IMR-90 (cell line): Measurements from ENCODE around the gene RNF144B. TPM values are rescaled to one million over a fixed set of nuclear protein-coding genes. Genes with fewer than 3 reads are reported as not detected.

ENCODE experiments used
- ATAC-seq: fragments of 200-7000 bp; cut with Tn5 transposase; 2 replicates; pipeline ENCODE4 v1.9.1; 2020; ENCODE audit warnings: low read depth, mild to moderate bottlenecking, moderate library complexity
- BruUV-seq: library from RNA; stranded (reverse); fragments of 400-500 nt; replicated peaks from 2 replicates; lab custom pipeline; 2021; lab: Mats Ljungman, UMichigan
- CTCF ChIA-PET: fragments of 300-600 bp; formaldehyde crosslinking; extraction: SDS; loops from one replicate; lab custom pipeline; 2021; ENCODE audit warnings: antibody characterized with exemption; lab: Yijun Ruan, JAX
- POLR2A ChIA-PET: fragments of 300-600 bp; sonication (Branson Sonifier 250); formaldehyde crosslinking; loops from one replicate; lab custom pipeline; 2022; ENCODE audit warnings: antibody characterized with exemption; ENCODE audit not compliant: unreplicated experiment; lab: Charles Lee
- DNase-seq: peaks from one replicate; pipeline ENCODE4 v3.0.0; 2013
- H2AFZ ChIP-seq: replicated peaks from 2 replicates; pipeline ENCODE3; 2013; ENCODE audit warnings: low read length, mild to moderate bottlenecking; ENCODE audit not compliant: poor library complexity
- H2AK5ac ChIP-seq: 2 replicates; pipeline ENCODE4 v1.6.1; 2013; ENCODE audit warnings: low read depth, low read length, inconsistent platforms
- H2AK9ac ChIP-seq: replicated peaks from 2 replicates; pipeline ENCODE3; 2013; ENCODE audit warnings: mild to moderate bottlenecking, low read depth, low read length, moderate library complexity; ENCODE audit not compliant: poor library complexity
- H2BK120ac ChIP-seq: 2 replicates; pipeline ENCODE4 v1.6.1; 2013; ENCODE audit warnings: low read depth, low read length, inconsistent platforms
- H2BK15ac ChIP-seq: 3 replicates; pipeline ENCODE4 v1.6.1; 2013; ENCODE audit warnings: low read depth, low read length, inconsistent platforms
- H2BK20ac ChIP-seq: 2 replicates; pipeline ENCODE4 v1.6.1; 2013; ENCODE audit warnings: low read depth, mild to moderate bottlenecking, inconsistent platforms, low read length, moderate library complexity
- H2BK5ac ChIP-seq: 2 replicates; pipeline ENCODE4 v1.6.1; 2013; ENCODE audit warnings: mild to moderate bottlenecking, low read depth, low read length, inconsistent platforms; ENCODE audit not compliant: poor library complexity, severe bottlenecking
- H3K14ac ChIP-seq: replicated peaks from 2 replicates; pipeline ENCODE4 v1.6.1; 2013; ENCODE audit warnings: low read depth, low read length, inconsistent platforms
- H3K18ac ChIP-seq: 2 replicates; pipeline ENCODE4 v1.6.1; 2013; ENCODE audit warnings: low read depth, low read length, control low read depth
- H3K23ac ChIP-seq: 2 replicates; pipeline ENCODE4 v1.6.1; 2013; ENCODE audit warnings: low read depth, low read length, inconsistent platforms
- H3K27ac ChIP-seq: 2 replicates; pipeline ENCODE4 v1.5.1; 2013; ENCODE audit warnings: mild to moderate bottlenecking, control low read depth, low read length; ENCODE audit not compliant: insufficient read depth
- H3K27me3 ChIP-seq: 2 replicates; pipeline ENCODE4 v1.6.1; 2013; ENCODE audit warnings: low read length; ENCODE audit not compliant: control insufficient read depth, insufficient read depth
- H3K36me3 ChIP-seq: 2 replicates; pipeline ENCODE4 v1.6.1; 2013; ENCODE audit warnings: low read length, mixed read lengths; ENCODE audit not compliant: control insufficient read depth, insufficient read depth
- H3K4ac ChIP-seq: 2 replicates; pipeline ENCODE4 v1.6.1; 2013; ENCODE audit warnings: low read depth, low read length, inconsistent platforms
- H3K4me1 ChIP-seq: 2 replicates; pipeline ENCODE4 v1.6.1; 2013; ENCODE audit warnings: low read length, mixed read lengths; ENCODE audit not compliant: control insufficient read depth, insufficient read depth
- H3K4me2 ChIP-seq: 2 replicates; pipeline ENCODE4 v1.6.1; 2013; ENCODE audit warnings: low read depth, mild to moderate bottlenecking, control low read depth, low read length, moderate library complexity
- H3K4me3 ChIP-seq: 2 replicates; pipeline ENCODE4 v1.5.1; 2013; ENCODE audit warnings: low read depth, mild to moderate bottlenecking, control low read depth, low read length, moderate library complexity; ENCODE audit not compliant: insufficient read depth
- H3K56ac ChIP-seq: 2 replicates; pipeline ENCODE4 v1.6.1; 2013; ENCODE audit warnings: low read length, inconsistent platforms; ENCODE audit not compliant: insufficient read depth; ENCODE audit errors: extremely low read depth
- H3K79me1 ChIP-seq, 2 experiments: 2 replicates each; pipeline ENCODE4 v1.6.1; 2013; ENCODE audit warnings: low read length in 2 of 2, inconsistent platforms in 1 of 2, low read depth in 1 of 2
- H3K9ac ChIP-seq: 2 replicates; pipeline ENCODE4 v1.6.1; 2013; ENCODE audit warnings: low read depth, low read length, control low read depth
- H3K9me1 ChIP-seq: 2 replicates; pipeline ENCODE4 v1.6.1; 2013; ENCODE audit warnings: low read length, inconsistent platforms; ENCODE audit not compliant: insufficient read depth
- H3K9me3 ChIP-seq: 2 replicates; pipeline ENCODE4 v1.6.1; 2013; ENCODE audit warnings: low read length; ENCODE audit not compliant: control insufficient read depth, insufficient read depth
- H4K20me1 ChIP-seq: 2 replicates; pipeline ENCODE4 v1.6.1; 2013; ENCODE audit warnings: low read length, inconsistent platforms; ENCODE audit not compliant: insufficient read depth
- H4K5ac ChIP-seq: 2 replicates; pipeline ENCODE4 v1.6.1; 2013; ENCODE audit warnings: mild to moderate bottlenecking, low read depth, low read length, control low read depth
- H4K8ac ChIP-seq, 2 experiments: 2 replicates each; pipeline ENCODE4 v1.6.1; 2013; ENCODE audit warnings: low read depth in 2 of 2, low read length in 2 of 2, control low read depth in 1 of 2, inconsistent platforms in 1 of 2
- H4K91ac ChIP-seq: 2 replicates; pipeline ENCODE4 v1.6.1; 2013; ENCODE audit warnings: low read depth, low read length, inconsistent platforms; ENCODE audit not compliant: insufficient read depth
- BHLHE40 ChIP-seq: fragments of 150-350 bp; IDR thresholded peaks from 2 replicates; pipeline ENCODE4 v1.6.1; 2016; ENCODE audit warnings: mild to moderate bottlenecking, low read depth, low read length
- CEBPB ChIP-seq: IDR thresholded peaks from 2 replicates; pipeline ENCODE4 v1.6.1; 2012; ENCODE audit warnings: low read depth, low read length, improper control_type of control experiment
- CHD1 ChIP-seq: IDR thresholded peaks from 2 replicates; pipeline ENCODE4 v1.6.1; 2012; ENCODE audit warnings: low read depth, low read length, improper control_type of control experiment
- FOS ChIP-seq: fragments of 150-350 bp; IDR thresholded peaks from 2 replicates; pipeline ENCODE4 v1.6.1; 2016; ENCODE audit warnings: low read depth, low read length
- MAFK ChIP-seq: IDR thresholded peaks from 2 replicates; pipeline ENCODE4 v1.6.1; 2012; ENCODE audit warnings: low read depth, low read length, improper control_type of control experiment
- MAZ ChIP-seq: IDR thresholded peaks from 2 replicates; pipeline ENCODE4 v1.6.1; 2012; ENCODE audit warnings: low read depth, mild to moderate bottlenecking, low read length, improper control_type of control experiment, moderate library complexity, borderline replicate concordance
- MXI1 ChIP-seq: IDR thresholded peaks from 2 replicates; pipeline ENCODE4 v1.6.1; 2012; ENCODE audit warnings: low read depth, mild to moderate bottlenecking, low read length, moderate library complexity, borderline replicate concordance
- NFE2L2 ChIP-seq: fragments of 150-350 bp; IDR thresholded peaks from 2 replicates; pipeline ENCODE4 v1.6.1; 2016; ENCODE audit warnings: low read depth, mild to moderate bottlenecking, low read length
- POLR2A ChIP-seq: IDR thresholded peaks from 2 replicates; pipeline ENCODE4 v1.6.1; 2012; ENCODE audit warnings: mild to moderate bottlenecking, low read depth, low read length
- RAD21 ChIP-seq: IDR thresholded peaks from 2 replicates; pipeline ENCODE4 v1.6.1; 2012; ENCODE audit warnings: low read length, improper control_type of control experiment
- RCOR1 ChIP-seq: IDR thresholded peaks from 2 replicates; pipeline ENCODE4 v1.6.1; 2012; ENCODE audit warnings: mild to moderate bottlenecking, low read length, improper control_type of control experiment; ENCODE audit not compliant: insufficient replicate concordance
- RFX5 ChIP-seq: IDR thresholded peaks from 2 replicates; pipeline ENCODE4 v1.8.0; 2012; ENCODE audit warnings: low read depth, mild to moderate bottlenecking, low read length, moderate library complexity
- SMC3 ChIP-seq: fragments of 150-350 bp; IDR thresholded peaks from 2 replicates; pipeline ENCODE4 v1.6.1; 2016; ENCODE audit warnings: low read depth, mild to moderate bottlenecking, antibody characterized with exemption, low read length, moderate library complexity
- WGBS, 2 experiments: methylation state at CpG; one replicate each; pipeline versions ENCODE4 v1.1.5 to v1.1.7; 2013; ENCODE audit warnings: missing lambda C conversion rate in 2 of 2; ENCODE audit not compliant: insufficient read length in 1 of 2; ENCODE audit errors: extremely low coverage in 2 of 2; 5-methylcytosine and 5-hydroxymethylcytosine counted together
- dilution Hi-C: fragments of 300-500 bp; cut with HindIII; formaldehyde crosslinking; loops from one replicate; pipeline ENCODE4 v1.14.3; 2018; ENCODE audit warnings: low sequenced_read_pairs; ENCODE audit not compliant: unreplicated experiment
- in situ Hi-C: fragments of 300-500 bp; cut with MboI; formaldehyde crosslinking; loops from 3 replicates; pipeline ENCODE4 v1.14.3; 2019; ENCODE audit warnings: low sequenced_read_pairs, inconsistent platforms, mixed read lengths
- intact Hi-C: fragments of 100-400 bp; cut with micrococcal nuclease; formaldehyde crosslinking; loops from 2 replicates; pipeline ENCODE4 v1.10.0; 2022
- polyA plus RNA-seq, 3 experiments: library from polyadenylated mRNA; depleted of rRNA; stranded (reverse); fragments of >200 nt; gene quantifications; 2 replicates each; pipeline ENCODE4 v1.2.3, GENCODE V29; 2012; ENCODE audit warnings: low replicate concordance in 1 of 3
- total RNA-seq: library from RNA; depleted of rRNA; stranded (reverse); fragments of >200 nt; gene quantifications from 2 replicates; pipeline ENCODE4 v1.2.3, GENCODE V29; 2012
- TF ChIP-seq, protein P1 (sequence below): conservative IDR thresholded peaks from 2 replicates; pipeline ENCODE4 v1.5.1; 2012; ENCODE audit warnings: mild to moderate bottlenecking, low read depth, low read length, improper control_type of control experiment
- TF ChIP-seq, protein P2 (sequence below): fragments of 150-350 bp; IDR thresholded peaks from 2 replicates; pipeline ENCODE4 v1.6.1; 2016; ENCODE audit warnings: low read depth, mild to moderate bottlenecking, low read length, moderate library complexity, borderline replicate concordance
- TF ChIP-seq, protein P3 (sequence below): fragments of 150-350 bp; IDR thresholded peaks from 2 replicates; pipeline ENCODE4 v1.6.1; 2017; ENCODE audit warnings: mild to moderate bottlenecking, antibody characterized with exemption, low read length, low read depth

Gene RNF144B
- total and polyA plus RNA-seq, 2 of the 4 experiments (the other 2 are of a cell fraction): 0.44 to 2.7 TPM

DNA sequence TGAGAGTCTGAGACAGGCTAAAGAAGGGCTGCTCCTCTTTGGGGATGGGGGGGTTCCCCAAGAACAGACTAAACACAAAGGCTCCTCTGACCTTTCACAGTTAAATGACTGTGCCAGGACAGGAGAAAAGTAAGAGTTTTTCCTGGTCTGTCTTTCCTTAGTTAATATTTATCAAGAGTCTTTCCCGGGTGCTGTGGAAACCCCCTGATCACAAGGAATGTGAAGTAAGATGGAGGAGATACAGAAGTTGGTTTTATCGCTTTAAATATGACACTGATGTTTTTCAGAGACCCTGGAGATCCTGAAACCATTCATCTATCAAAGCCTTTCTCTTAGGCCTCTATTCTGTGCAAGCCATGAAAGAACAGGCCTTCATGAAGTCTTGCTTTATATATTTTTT, 105.8 kb downstream of the RNF144B start:
- dilution Hi-C loops: no loop called here
- no peak overlapping the region for H2BK5ac ChIP-seq
- POLR2A ChIA-PET: no interaction called here
- H4K5ac ChIP-seq: no peak overlapping the region
- no peak overlapping the region for H2AK9ac ChIP-seq
- no peaks in the 10 kb centered on the region; the same call in none of the 2 replicates for H3K27me3 ChIP-seq
- intact Hi-C loops: no loop called here
- H2BK20ac ChIP-seq: no peak overlapping the region
- H3K36me3 ChIP-seq: no peaks in the 10 kb centered on the region
- H3K4ac ChIP-seq: no peak overlapping the region
- no peak overlapping the region for H4K8ac ChIP-seq
- no CpG with 5 or more reads among the region's 2 CpGs for WGBS, 2 experiments
- no peak overlapping the region for H3K14ac ChIP-seq
- H3K56ac ChIP-seq: no peak overlapping the region
- in situ Hi-C loops: no loop called here
- BruUV-seq: no TSS peak
- H3K4me2 ChIP-seq: no peak overlapping the region
- H3K79me1 ChIP-seq: no peaks in the 10 kb centered on the region
- CTCF ChIA-PET: no interaction called here
- H2BK120ac ChIP-seq: no peak overlapping the region
- no peaks in the 10 kb centered on the region; the same call in 1 of the 2 replicates for H3K4me1 ChIP-seq
- no peak overlapping the region for H3K27ac ChIP-seq
- H2BK15ac ChIP-seq: no peak overlapping the region
- ATAC-seq: no peak
- no peak overlapping the region for H2AFZ ChIP-seq
- H3K9me3 ChIP-seq: no peaks in the 10 kb centered on the region
- H3K4me3 ChIP-seq: no peak overlapping the region
- H4K91ac ChIP-seq: no peak overlapping the region
- no peak for DNase-seq
- H3K9ac ChIP-seq: no peak overlapping the region
- TF ChIP-seq, protein P1, sequence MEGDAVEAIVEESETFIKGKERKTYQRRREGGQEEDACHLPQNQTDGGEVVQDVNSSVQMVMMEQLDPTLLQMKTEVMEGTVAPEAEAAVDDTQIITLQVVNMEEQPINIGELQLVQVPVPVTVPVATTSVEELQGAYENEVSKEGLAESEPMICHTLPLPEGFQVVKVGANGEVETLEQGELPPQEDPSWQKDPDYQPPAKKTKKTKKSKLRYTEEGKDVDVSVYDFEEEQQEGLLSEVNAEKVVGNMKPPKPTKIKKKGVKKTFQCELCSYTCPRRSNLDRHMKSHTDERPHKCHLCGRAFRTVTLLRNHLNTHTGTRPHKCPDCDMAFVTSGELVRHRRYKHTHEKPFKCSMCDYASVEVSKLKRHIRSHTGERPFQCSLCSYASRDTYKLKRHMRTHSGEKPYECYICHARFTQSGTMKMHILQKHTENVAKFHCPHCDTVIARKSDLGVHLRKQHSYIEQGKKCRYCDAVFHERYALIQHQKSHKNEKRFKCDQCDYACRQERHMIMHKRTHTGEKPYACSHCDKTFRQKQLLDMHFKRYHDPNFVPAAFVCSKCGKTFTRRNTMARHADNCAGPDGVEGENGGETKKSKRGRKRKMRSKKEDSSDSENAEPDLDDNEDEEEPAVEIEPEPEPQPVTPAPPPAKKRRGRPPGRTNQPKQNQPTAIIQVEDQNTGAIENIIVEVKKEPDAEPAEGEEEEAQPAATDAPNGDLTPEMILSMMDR: no peak
- TF ChIP-seq, protein P2, sequence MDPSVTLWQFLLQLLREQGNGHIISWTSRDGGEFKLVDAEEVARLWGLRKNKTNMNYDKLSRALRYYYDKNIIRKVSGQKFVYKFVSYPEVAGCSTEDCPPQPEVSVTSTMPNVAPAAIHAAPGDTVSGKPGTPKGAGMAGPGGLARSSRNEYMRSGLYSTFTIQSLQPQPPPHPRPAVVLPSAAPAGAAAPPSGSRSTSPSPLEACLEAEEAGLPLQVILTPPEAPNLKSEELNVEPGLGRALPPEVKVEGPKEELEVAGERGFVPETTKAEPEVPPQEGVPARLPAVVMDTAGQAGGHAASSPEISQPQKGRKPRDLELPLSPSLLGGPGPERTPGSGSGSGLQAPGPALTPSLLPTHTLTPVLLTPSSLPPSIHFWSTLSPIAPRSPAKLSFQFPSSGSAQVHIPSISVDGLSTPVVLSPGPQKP: no peak
- TF ChIP-seq RCOR1: no peak
- no peak for TF ChIP-seq CEBPB
- no peak for TF ChIP-seq RAD21
- TF ChIP-seq, protein P3, sequence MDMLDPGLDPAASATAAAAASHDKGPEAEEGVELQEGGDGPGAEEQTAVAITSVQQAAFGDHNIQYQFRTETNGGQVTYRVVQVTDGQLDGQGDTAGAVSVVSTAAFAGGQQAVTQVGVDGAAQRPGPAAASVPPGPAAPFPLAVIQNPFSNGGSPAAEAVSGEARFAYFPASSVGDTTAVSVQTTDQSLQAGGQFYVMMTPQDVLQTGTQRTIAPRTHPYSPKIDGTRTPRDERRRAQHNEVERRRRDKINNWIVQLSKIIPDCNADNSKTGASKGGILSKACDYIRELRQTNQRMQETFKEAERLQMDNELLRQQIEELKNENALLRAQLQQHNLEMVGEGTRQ: no peak
- TF ChIP-seq CHD1: no peak
- no peak for TF ChIP-seq NFE2L2
- no peak for TF ChIP-seq MAZ
- no peak for TF ChIP-seq POLR2A
- TF ChIP-seq RFX5: no peak
- no peak for TF ChIP-seq SMC3
- TF ChIP-seq MAFK: no peak
- no peak for TF ChIP-seq BHLHE40
- TF ChIP-seq MXI1: no peak
- TF ChIP-seq FOS: no peak
- no peak overlapping the region for H3K23ac ChIP-seq
- no peaks in the 10 kb centered on the region for H3K9me1 ChIP-seq
- no peaks in the 10 kb centered on the region for H4K20me1 ChIP-seq
- H3K18ac ChIP-seq: no peak overlapping the region
- no peak overlapping the region for H2AK5ac ChIP-seq
